Neural cell (in vitro differentiated cells): ENCODE data around the gene LRP2.

Source experiments
- CTCF ChIP-seq: fragments of 450-650 bp; IDR thresholded peaks from 2 replicates; pipeline ENCODE4 v1.5.1; 2014; ENCODE audit warnings: antibody characterized with exemption, mild to moderate bottlenecking, moderate library complexity; ENCODE audit not compliant: poor library complexity, severe bottlenecking
- EZH2 ChIP-seq: fragments of 200-600, 300-800 bp; shearing (Covaris generic), sonication (generic); IDR thresholded peaks from 2 replicates; pipeline ENCODE4 v1.6.1; 2014; ENCODE audit warnings: antibody characterized with exemption, low read length, borderline replicate concordance, mild to moderate bottlenecking; ENCODE audit not compliant: insufficient read depth, poor library complexity, severe bottlenecking
- MXI1 ChIP-seq: fragments of 450-650 bp; conservative IDR thresholded peaks from 2 replicates; pipeline ENCODE4 v1.6.1; 2014; ENCODE audit warnings: antibody characterized with exemption, mild to moderate bottlenecking; ENCODE audit not compliant: poor library complexity, severe bottlenecking
- POLR2AphosphoS5 ChIP-seq: IDR thresholded peaks from 2 replicates; pipeline ENCODE4 v1.6.1; 2012
- REST ChIP-seq: IDR thresholded peaks from 2 replicates; pipeline ENCODE4 v1.6.1; 2012; ENCODE audit warnings: borderline replicate concordance
- SMC3 ChIP-seq: fragments of 450-650 bp; conservative IDR thresholded peaks from 2 replicates; pipeline ENCODE4 v1.6.1; 2014; ENCODE audit warnings: antibody characterized with exemption, mild to moderate bottlenecking, moderate library complexity; ENCODE audit not compliant: poor library complexity
- TAF1 ChIP-seq: IDR thresholded peaks from 2 replicates; pipeline ENCODE4 v1.6.1; 2012; ENCODE audit warnings: low read depth

GRCh38 chr2:169210917-169211316, 151.4 kb downstream of the LRP2 start:
- TF ChIP-seq SMC3: no peak
- no peak for TF ChIP-seq CTCF
- TF ChIP-seq REST: no peak
- no peak for TF ChIP-seq EZH2
- no peak for TF ChIP-seq POLR2AphosphoS5
- no peak for TF ChIP-seq MXI1
- no peak for TF ChIP-seq TAF1
